ENCODE data around the gene POLRMT. TPM values are rescaled to one million over a fixed set of nuclear protein-coding genes. Genes with fewer than 3 reads are reported as not detected.

The POLRMT gene
- total and polyA plus RNA-seq, 2 experiments from 2014 or later = 98.0 to 148 TPM

GRCh38 chr19:644789-645188 lies 11.5 kb upstream of the POLRMT start:
- no peaks in the 10 kb centered on the region for H3K4me1 Mint-ChIP-seq
- Histone ChIP-seq H3K27me3 (ENCODE audit: insufficient read depth) (no peaks in the 10 kb centered on the region), H3F3A (replicated peaks; ENCODE audit: low read depth) (no peaks in the 10 kb centered on the region), H2AFZ (no peak overlapping the region), H3K4me3 (no peak overlapping the region), H3K4me2 (no peak overlapping the region), H3K79me2 (replicated peaks; ENCODE audit: insufficient read depth) (no peaks in the 10 kb centered on the region), H3K9me2 (ENCODE audit: insufficient read depth) (no peaks in the 10 kb centered on the region), H3K36me3 (ENCODE audit: insufficient read depth) (0 out of 2 replicates have a peak, but pooled peaks cover 5% of the 10 kb centered on the region), H4K20me1 (replicated peaks; ENCODE audit: insufficient read depth) (no peaks in the 10 kb centered on the region; the same call in 1 of the 2 replicates), H3K27ac (ENCODE audit: low read depth) (no peak overlapping the region), H3K4me1 (ENCODE audit: insufficient read depth) (no peaks in the 10 kb centered on the region)
- no peak for ATAC-seq
- no peak overlapping the region for H3K27ac Mint-ChIP-seq
- no peak for DNase-seq (ENCODE audit: low spot score)
- TF ChIP-seq ZNF462 (CRISPR knock-in tag; IDR thresholded peaks at IDR 0.05) = no peak
- no peak for TF ChIP-seq EZH2phosphoT487 (IDR thresholded peaks at IDR 0.05; ENCODE audit: unreplicated experiment)
- no peak for TF ChIP-seq ETS1 (IDR thresholded peaks at IDR 0.05)
- peaks cover 17% of the 10 kb centered on the region; the same call in 2 of the 3 replicates for H3K36me3 Mint-ChIP-seq (ENCODE audit: low read depth)
- no peaks in the 10 kb centered on the region for H3K9me3 Mint-ChIP-seq
- H3K27me3 Mint-ChIP-seq (ENCODE audit: insufficient read depth, low read depth, poor library complexity) = peaks cover 16% of the 10 kb centered on the region
- H3K4me3 Mint-ChIP-seq = no peak overlapping the region

GRCh38 chr19:644363-644762 lies 11.0 kb upstream of the POLRMT start:
- Mint-ChIP-seq H3K4me3 (no peak overlapping the region), H3K4me1 (peaks cover under 1% of the 10 kb centered on the region; the same call in 2 of the 3 replicates), H3K27ac (no peak overlapping the region), H3K27me3 (ENCODE audit: insufficient read depth, low read depth, poor library complexity) (peaks cover 17% of the 10 kb centered on the region), H3K36me3 (ENCODE audit: low read depth) (peaks cover 17% of the 10 kb centered on the region; the same call in 2 of the 3 replicates), H3K9me3 (no peaks in the 10 kb centered on the region; the same call in 2 of the 3 replicates)
- H2AFZ ChIP-seq = no peak overlapping the region
- no peaks in the 10 kb centered on the region for H3K4me1 ChIP-seq (ENCODE audit: insufficient read depth)
- H3K79me2 ChIP-seq (replicated peaks; ENCODE audit: insufficient read depth) = no peaks in the 10 kb centered on the region
- ATAC-seq (no peak), DNase-seq (ENCODE audit: low spot score) (no peak)
- no peak overlapping the region for H3K4me3 ChIP-seq
- H4K20me1 ChIP-seq (replicated peaks; ENCODE audit: insufficient read depth) = no peaks in the 10 kb centered on the region; the same call in 1 of the 2 replicates
- no peak overlapping the region for H3K27ac ChIP-seq (ENCODE audit: low read depth)
- H3F3A ChIP-seq (replicated peaks; ENCODE audit: low read depth) = no peaks in the 10 kb centered on the region
- 0 out of 2 replicates have a peak, but pooled peaks cover 5% of the 10 kb centered on the region for H3K36me3 ChIP-seq (ENCODE audit: insufficient read depth)
- H3K4me2 ChIP-seq = no peak overlapping the region
- H3K27me3 ChIP-seq (ENCODE audit: insufficient read depth) = no peaks in the 10 kb centered on the region
- no peaks in the 10 kb centered on the region for H3K9me2 ChIP-seq (ENCODE audit: insufficient read depth)
- TF ChIP-seq ETS1 (IDR thresholded peaks at IDR 0.05) (no peak), NANOG (IDR thresholded peaks at IDR 0.05; ENCODE audit: borderline replicate concordance) (no peak), ZNF114 (CRISPR knock-in tag; IDR thresholded peaks at IDR 0.05) (no peak), ZNF331 (CRISPR knock-in tag; IDR thresholded peaks at IDR 0.05; ENCODE audit: low read depth) (no peak), POLR2AphosphoS5 (IDR thresholded peaks at IDR 0.05; ENCODE audit: low read depth) (no peak)
